GM18526 (cell line): ENCODE measurements around the gene PRKRA.

Source experiments
- POLR2A ChIP-seq: IDR thresholded peaks from 3 replicates; pipeline ENCODE4 v1.6.1; 2011; ENCODE audit not compliant: insufficient read length; ENCODE audit errors: extremely low read depth

Gene PRKRA

DNA sequence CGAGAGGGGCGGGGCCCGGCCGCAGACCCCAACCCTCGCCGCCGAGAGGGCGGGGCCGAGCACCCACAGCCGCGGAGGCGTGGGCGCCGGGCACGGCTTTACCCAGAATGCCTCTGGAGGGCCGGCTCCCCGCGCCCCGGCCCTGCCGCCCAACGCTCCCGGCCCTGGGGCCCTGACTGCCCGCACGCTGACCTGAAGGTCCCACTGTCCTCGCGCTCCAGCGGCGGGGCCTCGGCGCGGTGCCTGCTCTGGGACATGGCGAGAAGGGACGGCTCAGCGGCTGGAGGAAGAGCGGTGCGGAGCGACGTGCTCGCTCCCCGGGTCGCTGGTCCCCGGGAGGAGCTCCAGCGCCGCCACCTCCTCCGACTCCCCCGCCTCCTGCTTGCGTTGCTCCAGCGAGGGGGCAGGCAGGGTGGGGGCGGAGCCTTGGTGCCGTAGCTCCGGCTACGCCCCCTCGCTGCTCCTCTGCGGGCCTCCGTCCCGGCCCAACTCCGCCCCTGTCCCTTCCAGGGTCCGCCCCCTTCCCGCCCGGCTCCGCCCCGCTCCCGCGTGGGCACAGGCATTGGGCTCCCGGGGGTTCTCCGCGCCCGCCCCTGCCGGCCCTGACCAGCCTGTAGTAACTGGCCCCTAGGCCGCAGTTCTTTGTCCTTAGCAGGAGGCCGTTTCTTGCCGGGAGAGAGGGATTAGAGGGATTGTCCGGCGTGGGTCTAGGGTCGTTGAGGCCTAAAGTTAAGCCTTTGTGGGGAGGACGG lies at the start of gene PRKRA, which contains the start of gene PJVK:
TSS of gene PRKRA (minus strand) at position 402 of the 752 bp plus-strand sequence. CDS start at position 257, 145 bp downstream.
TSS of gene PJVK (plus strand) at position 605 of the 752 bp plus-strand sequence. CDS start 2,032 bp downstream, outside the sequence.
- peak; percentile 87 for TF ChIP-seq POLR2A

DNA sequence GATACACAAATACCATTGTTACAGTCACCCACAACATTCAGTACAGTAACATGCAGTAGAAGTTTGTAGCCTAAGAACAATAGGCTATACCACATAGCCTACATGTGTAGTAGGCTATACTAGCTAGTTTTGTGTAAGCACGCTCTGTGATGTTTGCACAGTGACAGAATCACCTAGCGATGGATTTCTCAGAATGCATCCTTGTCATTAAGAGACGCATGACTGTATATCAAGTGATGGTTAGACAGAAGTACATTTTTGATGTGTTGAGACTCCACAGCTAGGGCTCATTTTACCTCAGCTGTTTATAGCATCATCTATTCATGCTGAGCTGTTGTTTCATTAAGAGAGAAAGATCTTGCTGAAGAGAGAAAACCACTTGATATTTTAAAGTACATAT lies 48.7 kb upstream of the PRKRA start:
- no peak for TF ChIP-seq POLR2A

DNA sequence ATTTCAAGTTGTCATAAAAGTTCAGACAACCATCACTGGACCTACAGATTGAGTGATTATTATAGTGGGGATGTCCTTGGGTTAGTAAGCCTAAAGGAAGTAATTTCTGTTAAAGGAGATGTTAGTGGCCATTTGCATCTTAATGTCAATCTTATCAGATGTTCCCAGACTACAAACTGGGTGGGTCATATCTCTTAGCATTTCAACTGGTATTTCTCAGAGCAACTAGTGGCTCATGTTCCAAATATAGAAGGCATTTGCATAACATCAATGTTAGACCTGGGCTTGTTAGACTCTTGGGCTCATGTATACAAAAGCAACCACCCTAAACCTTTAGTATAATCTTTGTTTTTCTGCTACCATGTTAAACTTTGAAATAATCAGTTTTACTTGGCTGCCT lies 47.2 kb upstream of the PRKRA start:
- no peak for TF ChIP-seq POLR2A

DNA sequence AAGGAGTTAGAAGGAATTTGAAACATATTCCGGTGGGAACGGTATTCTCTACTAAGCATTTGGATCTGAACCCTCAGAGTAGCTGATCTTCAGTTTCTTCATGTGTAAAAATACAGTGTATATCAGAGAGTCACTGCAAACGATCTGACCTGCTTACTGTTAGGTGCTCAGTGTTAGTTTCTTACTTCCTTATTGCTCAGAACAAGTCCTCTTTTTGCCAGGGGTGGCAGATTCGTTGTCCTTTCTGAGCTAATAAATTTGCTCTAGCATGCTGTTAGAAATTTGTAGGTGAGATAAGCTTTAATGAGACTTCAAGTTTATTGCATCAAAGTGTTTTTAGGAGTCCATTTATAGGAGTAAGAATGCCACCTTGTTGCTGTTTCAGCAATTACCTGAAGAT lies 45.1 kb upstream of the PRKRA start:
- TF ChIP-seq POLR2A, result no peak

DNA sequence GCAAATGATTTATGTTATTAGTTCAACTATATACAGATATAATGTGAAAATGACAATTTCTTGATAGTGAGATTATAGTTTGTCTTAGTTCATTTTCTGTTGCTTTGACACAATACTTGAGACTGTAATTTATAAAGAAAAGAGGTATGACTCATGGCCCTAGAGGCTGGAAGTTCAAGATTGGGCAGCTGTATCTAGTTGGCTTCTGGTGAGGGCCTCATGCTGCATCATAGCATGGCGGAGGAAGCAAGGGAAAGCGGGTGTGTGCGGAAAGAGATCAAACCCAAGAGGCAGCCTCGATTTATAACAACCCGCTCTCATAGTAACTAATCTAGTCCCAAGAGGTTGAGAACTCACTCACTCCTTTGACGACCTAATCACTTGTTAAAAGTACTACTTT lies 40.6 kb upstream of the PRKRA start:
- no peak for TF ChIP-seq POLR2A

DNA sequence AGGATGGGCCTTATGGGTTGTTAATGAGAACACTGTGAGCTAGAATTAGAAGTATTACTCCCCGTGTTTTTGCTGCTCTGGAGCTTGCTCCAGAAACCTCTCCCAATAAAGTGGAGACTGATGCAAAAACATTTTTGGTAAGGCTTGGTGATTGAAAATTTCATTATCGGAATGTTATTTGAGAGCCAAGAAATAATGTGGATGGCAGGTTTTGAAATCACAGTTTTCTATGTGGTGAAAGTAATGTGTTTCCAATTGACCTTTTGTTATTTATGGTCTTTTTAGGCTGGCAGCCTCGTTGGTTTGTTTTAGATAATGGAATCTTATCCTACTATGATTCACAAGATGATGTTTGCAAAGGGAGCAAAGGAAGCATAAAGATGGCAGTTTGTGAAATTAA lies 34.4 kb upstream of the PRKRA start:
- TF ChIP-seq POLR2A, result no peak

DNA sequence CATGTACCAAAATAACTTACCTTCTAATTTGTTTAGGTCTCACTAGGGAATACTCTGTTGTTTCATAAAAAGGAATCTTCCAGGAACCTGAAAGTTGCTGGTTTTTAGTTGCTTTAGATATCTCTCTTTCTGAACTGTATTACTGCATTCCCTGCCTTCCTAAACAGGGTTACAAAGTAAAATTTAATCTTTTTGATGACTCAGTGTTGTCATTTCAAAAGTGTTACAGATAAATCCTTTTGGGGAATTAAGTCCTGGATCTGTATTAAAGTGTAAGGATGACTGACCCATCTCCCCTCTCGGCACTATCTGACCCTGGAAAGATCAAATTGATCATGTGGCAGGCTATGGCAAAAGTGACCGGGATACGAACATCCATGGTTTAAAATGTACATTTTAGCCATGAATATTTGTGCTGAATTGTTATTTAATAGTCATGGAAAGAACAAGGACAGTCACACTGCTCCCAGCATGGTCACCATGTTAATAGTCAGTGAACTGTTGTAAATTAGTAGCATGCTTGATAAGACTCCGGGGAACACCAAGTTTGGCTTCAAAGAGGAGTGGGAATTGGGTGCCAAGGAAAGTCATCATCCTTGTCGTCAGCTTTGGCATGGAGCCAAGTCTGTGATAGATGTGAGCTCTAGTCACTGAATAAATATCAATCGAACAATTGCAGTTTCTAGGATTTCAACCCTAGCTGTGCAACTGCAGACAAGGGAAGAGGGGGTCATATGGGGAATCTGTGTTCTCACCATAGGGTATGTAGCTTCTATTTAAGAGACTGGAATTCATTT lies 33.5 kb upstream of the PRKRA start:
- no peak for TF ChIP-seq POLR2A

DNA sequence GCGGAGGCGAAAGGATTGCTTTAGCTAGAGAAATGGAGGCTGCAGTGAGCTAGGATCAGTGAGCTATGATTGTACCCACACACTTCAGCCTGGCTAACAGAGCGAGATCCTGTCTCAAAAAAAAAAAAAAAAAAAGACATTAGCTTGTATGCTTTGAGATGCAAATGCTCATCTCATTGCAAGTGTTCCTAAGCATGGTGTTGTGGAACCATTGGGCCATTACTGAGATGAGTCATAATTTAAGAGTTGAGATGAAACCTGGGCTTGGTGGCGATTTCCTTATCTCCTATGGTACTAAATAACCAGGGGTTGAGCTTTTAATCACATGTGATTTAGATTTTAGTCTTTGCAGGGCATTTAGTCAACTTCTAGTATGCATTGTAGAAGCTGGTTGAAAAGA lies 31.5 kb upstream of the PRKRA start:
- TF ChIP-seq POLR2A, result no peak

DNA sequence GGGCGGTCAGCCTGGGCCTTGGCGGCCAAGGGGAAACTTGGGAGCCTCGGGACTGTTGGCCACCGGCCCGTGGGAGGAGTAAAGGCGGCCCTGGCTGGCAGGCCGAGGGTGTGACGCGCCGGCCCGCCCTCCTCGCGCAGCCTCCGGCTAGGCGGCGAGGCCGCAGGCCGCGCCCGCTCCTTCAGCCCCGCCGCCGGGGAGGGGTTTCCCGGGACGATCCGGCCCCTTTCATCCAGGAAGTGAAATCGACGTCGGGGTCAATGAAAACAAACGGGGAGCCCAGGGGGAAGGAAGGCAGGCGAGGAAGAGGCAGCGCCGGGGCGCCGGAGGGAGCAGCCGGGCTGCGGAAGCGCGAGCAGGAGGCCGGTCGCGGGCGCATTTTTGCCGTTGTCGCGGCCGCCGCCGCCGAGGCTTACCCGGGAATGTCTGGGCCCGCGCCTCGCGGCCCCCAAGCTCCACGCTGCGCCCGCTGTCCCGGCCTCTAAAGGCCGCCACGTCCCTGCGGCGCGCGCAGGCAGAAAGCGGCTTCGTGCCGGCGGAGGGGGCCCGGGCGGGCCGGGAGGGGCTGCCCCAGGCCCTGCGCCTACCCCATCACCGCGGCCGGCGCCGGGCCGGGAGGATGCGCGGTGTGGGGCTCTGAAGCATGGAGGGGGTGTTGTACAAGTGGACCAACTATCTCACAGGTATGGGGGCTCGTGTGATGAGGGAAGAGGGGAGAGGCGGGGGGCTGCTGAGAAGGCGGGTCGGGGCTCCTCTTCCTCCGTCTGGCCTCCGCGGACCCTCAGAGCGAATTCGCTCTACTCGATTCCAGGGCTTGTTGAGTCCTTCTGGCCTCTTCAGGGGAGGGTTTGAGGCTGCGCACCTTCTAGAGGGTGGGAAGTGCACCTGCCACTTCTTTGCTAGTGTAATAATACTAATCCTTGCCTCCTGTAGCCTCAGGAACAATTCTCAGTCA lies 29.5 kb upstream of the PRKRA start, which contains the start of gene PLEKHA3:
TSS of gene PLEKHA3 (plus strand) at position 231 of the 955 bp plus-strand sequence. CDS start at position 644, 413 bp downstream.
- peak; percentile 22 for TF ChIP-seq POLR2A

DNA sequence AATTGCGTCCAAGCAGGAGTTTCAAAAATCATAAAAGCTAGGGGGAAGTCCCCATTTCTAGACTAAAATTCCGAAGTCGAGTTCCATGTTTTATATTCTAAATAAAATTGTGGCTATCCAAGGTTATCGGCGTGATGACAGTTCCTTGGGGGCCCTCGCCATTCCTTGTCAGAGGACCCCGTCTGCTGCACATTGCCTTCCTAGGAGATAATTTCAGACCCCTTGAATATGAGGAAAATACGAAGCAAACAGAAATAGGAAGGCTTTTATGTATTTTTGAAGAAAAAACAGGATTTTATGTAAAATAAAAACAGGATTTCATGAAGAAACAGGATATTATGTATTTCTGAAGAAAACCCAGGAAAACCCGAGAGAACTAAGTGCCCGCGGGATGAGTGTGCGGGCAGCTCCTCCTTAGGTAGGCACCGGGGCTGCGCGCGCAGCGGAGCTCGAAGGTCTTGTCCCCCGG lies 28.8 kb upstream of the PRKRA start:
- TF ChIP-seq POLR2A, result no peak

DNA sequence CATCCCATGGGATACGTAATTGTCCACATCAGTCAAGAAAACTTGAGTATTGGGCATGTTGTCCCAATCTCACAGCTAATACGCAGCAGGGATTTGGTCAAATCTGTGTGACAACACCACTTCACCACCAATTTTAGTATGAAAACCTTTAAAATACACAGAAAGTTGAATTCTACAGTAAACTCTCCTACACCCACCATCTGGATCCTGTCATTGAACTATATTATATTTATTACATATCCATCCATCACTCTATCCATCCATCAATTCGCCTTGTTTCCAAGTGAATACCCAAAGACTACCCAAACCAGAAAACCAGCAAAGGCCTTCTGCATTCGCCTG lies 28.3 kb upstream of the PRKRA start:
- TF ChIP-seq POLR2A, result no peak

DNA sequence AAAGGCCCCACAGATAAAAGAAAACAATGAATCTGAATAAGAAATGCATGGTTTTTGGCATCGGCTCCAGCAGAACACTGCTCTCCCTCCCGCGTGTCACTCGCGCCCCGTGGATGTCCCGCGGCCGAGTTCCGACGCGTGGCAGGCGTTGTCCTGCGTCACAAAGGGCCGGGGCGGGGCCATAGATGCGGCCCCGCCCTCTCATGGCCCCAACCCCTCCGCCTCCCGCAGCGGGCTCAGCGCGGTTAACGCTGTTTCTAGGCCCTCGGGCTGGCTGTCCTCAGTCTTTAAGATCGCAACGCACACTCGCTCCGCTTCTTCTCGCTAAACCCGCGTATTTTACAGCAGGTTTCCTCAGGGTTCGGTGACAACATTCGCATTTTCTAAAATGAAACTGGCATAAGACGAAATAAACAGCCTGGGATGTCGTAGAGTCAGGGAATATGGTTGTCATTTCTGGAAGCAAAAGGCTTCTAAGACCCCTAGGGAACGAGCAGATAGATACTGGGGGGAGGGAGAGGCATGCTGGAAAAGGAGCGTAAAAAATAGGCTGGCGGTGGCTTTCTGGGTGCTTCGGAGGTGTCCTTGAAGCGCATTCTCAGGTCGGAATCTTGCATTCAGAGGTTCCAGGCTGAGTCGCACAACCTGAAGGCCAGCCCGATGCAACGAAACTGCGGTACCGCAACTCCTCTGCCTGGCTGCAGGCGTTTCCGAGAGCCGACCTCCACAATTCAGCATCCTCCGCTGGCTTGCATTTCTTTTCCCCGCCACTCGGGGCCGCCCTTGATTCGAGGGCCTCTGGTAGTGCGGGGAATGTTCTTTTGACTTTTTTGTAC lies 27.7 kb upstream of the PRKRA start, which contains the start of gene FKBP7:
TSS of gene FKBP7 (minus strand) at position 162 of the 836 bp plus-strand sequence. CDS start at position 61, 101 bp downstream.
- TF ChIP-seq POLR2A, result peak; percentile 64

DNA sequence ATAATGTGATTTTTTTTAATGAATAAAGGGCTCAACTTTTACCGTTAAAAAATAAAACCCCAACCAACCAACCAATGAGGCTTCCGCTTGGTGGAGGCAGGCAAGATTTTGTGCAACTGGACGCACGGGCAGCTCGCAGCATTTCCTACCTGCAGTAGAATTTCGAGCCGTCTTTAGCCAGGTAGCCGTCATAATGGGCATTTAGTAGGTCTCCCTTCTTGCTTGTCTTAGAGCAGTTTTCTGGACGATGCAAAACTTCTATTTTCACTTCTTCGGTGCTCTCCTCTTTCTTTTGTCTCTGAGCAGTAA lies 27.1 kb upstream of the PRKRA start:
- TF ChIP-seq POLR2A, result no peak
